NCI-H1048 (cell line): ENCODE data around the gene SENP1.

Source experiments
- DNase-seq: peaks from one replicate; lab custom pipeline; 2025; lab: John Stamatoyannopoulos, UW

SENP1 gene

DNA sequence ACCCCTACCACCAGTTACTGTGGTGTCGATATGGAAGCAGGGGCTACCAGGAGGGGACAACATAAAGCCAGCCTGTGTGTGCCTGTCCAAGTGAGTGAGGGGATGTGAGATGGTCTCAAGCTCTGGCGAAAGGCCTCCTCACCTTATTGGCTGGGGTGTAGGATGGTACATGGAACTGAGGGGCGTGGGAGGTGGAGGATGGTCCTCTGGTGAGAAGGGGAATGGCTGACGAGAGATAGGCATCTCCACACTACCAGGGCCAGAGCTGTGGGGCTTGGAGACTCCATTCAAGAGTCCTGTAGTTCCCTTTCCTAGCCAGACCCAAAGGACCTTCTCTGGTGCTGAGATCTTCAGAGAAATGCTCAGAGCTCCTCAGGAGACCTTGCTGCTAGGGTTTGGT, 69.1 kb downstream of the SENP1 start:
- no peak for DNase-seq

DNA sequence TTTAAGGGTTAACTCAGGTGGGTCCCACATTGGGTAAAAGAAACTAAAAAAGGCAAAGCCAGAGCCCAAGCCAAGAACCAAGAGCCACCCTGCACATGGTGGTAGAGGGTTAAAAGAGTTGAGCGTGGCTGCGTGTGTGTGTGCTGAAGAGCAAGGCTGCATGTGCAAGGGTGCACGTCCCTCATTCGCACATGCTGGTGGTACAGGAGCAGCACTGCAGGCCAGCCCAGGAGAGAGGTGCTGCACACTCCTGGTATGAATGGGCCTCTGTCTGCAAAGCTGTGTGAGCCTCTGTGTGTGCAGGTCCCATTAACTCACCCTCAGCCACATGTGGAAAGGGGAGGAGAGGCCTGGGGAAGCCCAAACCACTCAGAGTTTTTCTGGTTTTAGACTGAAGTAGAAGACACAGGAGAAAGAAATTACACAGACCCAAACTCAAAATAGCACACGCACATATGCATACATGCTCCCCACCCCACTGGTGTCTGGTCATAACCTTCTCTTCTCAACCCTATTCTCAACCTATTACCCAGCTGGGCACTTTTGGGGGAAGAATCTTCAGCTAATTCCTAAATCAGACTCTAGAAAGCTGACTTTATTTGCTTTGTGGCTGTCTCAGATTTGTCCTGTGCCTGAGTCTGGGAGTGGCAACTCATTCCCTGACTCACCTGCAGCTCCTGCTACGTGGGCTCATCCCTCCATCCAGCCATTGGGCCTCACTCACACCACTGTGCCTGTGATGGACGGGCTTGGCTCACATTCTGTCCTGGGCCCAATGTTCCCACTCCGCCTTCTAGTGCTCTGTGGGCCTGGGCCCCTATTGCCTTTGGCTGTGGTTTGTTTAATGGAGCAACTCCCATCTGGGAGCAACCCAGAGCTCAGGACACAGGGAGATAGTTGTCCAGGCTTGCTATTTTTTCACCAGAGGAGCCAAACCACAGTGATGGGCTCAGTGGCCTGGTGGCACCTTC, 70.8 kb downstream of the SENP1 start:
- no peak for DNase-seq

DNA sequence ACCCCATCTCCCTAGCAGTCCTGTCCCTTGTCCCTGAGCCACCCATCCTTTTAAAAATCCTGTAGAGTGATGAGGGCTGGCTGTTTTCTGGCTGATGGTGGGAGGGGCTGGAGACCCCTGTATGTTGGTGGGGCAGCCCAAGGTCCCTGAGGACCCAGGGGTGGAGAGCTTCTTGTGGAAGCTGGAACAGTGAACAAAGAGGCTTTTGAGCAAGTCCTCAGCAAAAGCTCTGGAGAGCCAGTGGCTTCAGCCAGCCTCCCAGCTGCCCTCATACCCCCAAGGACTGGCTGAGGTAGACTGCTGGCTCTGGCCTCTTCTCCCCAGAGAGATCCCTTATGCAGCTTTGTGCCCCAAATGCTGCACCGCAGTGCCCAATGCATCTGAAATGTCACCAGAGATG, 72.4 kb downstream of the SENP1 start:
- DNase-seq, result no peak

DNA sequence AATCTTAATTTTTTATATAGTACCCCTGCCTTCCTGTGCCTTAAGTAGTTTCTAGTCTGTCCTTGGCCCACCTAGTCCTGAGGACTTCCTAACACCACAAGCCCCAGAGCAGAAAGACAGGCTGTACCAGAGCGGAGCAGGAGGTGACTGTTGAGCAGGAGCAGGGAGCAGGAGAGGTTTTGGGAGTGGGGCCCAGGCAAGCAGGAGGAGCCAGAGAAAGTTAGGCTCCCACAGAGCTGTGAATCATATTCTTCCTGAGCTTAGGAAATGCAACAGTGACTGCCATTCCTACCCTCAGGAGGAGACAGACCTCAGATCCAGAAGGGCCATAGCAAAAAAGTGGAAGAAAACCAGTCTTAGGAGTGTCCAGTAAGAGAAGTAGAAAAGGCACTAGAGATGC, 73.3 kb downstream of the SENP1 start:
- no peak for DNase-seq

DNA sequence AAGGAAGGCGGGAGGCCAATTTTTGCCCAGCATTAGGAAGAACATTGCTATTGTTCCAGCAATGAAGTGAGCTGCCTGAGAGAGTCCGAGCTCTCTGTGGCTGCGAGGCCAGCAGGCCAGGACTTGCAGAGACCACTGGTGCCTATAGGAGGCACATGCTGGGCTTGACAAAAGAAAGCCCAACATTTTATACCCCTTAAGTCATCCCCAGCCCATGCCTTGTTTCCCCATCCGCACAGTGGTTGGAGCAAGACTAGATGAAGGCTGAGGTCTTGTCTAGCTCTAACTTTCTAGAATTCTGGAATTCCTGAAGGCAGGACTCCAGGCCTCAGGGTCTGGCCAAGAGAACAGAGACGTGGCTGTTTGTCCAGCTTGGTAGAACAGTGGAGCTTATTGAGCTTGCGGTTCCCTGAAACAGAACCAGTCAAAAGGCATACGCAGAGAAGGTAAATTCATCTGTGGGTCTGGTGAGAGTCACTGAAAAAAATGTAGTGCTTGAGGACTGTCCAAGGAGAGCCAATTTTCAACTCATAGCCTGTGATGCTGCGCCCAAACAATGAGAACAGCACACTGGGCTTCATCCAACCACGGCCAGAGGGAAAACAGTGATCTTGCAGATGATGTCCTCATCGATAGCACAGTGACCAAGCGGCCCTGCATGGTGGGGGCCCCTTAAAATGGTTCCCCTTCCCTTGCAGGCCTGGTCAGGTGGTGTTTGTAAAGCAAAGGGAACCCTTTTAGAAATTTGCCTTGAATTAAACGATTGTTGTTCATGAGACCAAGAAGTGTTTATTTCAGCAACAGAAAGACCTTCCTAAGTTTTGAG, 74.5 kb downstream of the SENP1 start:
- no peak for DNase-seq

DNA sequence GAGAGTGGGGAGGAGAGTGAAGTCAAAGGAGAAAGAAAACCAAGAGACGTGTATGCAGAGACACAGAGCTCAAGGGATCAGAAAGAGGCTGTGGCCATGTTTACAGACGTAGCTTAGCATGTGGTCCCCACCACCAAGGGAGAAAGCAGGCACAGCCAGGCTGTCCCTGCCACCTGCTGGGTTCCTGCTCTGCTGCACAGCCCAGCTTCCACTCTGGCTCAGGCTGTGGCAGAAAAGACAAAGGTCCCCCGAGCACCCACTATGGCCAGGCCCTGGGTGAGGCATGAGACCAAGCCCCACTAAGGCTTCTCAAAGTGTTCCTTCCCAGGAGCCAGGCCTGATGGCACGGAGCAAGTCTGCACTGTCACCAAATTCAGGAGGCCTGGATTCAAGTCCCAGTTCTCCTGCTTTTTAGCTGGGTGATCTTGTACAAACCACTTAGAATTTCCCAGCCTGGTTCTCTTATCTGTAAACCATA, 75.7 kb downstream of the SENP1 start:
- no peak for DNase-seq

DNA sequence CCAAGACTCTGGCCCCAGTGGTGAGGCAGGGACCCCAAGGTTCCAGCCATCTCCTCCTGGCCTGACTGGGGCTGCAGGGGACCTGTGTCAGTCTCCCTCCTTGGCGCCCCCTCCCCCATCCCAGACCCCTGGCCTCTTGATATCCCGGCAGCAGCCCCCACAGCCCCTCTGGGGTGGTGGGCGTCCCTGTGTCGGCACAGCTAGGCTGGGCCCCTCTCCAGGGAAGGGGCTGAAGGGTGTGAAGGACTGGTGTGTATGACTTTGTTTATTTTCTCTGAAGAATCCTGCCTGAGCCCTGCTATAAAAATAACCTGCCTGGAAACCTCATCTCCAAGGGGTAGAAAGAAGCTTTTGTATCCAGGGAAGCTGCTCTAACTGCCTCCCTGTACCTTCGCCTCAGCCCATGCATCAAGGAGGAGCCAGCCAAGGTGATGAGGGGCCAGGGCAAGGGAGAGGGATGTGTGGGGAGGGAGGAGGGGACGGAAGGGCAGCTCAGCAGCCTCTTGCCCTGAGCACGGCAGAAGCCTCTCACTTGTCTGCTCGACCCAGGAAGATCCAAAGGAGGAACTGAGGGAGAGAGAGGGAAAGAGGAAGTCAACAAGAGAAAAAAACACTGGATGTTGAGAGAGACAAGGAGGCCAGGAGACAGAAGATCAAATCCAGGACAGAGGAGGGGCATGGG, 76.2 kb downstream of the SENP1 start:
- no peak for DNase-seq

DNA sequence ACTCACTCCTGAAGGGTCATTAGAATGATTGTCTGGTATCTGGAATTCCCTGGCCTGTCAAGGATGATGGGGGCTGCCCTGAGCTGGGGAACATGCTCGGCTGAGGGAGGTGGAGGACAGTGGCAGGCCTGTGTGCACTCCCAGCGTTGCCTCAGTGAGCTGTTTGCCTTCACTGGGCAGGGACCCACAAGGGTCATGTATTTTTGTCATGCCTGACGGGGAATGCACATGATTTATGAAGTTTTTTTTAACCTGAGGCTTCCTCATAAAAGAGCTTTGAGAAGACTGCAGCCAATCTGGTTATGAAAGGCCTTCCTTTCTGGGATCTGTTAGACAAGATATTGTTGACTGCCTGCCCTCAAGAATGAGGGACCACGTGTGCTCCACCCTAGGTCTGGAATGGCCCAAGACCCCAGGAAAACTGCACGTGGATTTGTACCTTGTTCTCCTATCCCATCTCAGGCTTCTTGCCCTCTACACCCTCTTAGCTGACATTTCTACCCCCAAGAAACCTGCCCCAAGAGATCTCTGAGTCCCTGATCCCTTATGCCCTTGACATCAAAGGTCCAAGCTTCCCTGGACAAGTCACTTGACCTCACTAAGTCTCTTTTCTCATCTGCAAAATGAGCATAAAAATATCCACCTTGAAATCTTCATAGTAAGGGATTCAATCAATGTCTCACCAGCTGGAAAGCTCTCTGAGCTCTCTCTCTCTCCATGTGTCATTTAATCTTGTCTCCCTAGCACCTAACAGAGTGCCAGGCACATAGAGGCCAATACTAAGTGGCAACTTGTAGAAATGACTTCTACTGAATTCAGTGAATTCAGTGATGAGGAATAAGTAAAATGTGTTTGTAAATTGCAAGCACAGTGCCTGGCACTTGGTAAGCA, 77.1 kb downstream of the SENP1 start:
- no peak for DNase-seq

DNA sequence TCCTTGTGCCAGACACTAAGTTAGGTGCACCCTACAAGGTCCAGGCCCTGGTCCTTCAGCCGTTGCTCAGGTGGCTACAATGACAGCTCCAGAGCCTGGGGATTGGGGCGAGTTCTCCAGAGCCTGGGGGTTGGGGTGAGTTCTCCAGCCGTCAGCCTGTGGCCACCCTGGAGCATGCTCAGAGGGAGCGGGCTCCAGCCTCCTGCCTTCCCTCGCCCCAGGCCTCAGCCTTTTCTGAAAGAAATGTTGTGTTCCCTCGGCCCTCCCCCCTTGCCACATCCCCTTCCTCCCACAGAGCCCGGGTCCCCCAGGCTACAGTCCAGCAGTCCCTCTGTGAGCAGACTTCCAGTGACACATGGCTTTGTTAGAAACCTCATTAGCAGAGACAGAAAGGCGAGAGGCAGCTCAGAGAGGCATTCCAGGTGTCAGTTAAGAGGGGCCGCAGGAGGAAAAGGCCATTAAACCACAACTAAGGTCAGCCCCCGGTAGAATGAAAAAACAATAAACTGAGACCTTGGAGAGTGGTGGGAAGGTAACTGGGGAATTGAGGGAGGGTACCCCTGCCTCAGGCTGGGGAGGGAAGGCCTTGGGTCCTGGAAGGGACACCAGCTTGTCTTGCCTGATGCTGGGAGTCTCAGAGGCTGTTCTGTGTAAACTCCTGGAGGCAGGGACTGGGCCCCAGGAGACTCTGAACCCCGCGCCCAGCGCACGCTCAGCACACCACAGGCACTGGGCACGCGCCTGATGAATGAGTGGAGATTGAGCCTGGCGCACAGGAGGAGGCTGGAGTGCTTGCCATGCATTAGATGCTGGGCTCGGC, 78.5 kb downstream of the SENP1 start:
- DNase-seq, result no peak

DNA sequence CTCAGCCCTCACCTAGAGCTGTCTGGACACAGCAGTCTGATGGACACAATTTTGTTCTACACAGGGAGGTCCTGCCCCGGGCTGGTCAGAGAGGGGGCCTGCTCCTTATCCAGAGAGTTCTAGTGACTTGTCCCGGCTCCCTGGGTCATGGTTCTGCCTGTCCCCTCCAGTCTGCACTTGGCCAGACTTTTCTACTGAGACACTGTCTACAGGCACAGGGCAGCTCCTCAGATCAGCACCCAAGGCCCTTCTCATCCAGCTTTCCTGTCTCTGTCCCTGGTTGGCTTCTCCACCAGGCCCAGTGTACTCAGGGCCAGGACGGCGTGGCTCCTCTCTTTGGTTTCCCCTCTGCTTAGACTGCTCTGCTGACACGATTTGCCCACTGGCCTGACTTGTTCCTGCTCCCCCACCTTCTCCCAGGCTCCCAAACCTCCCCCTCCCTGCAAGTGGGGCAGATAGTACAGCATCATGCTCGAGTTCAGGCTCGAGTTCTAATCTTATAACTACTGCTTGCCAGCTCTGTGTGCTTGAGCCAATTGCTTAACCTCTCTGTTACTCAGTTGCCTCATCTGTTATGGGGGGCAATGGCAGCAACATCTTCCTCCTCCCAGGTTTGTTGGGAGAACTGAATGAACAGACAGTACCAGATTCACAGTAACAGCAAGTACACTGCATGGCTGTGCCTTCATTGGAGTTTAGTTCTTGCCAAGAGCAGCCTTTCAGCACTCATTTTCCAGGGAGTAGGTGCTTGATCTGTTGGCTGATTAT, 79.6 kb downstream of the SENP1 start:
- DNase-seq, result no peak

DNA sequence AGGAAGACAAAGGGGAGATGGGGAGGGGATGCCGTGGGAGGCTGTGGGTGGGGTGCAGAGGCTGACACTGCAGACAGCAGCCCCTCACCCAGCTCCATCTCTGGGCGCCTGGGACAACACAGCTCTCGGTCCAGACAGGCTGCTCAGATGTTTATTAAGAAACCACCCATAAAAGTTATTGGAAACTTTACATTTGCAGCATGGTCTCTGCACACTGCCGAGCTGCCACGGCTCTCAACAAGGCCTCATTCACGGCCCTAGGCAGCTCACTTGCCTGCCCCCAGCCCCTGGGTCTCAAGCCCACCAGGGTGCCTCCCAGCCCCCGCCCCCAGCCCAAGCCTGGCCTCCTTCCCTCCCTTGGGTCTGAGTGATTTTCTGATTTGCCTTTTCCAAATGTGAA, 80.6 kb downstream of the SENP1 start:
- DNase-seq, result no peak

DNA sequence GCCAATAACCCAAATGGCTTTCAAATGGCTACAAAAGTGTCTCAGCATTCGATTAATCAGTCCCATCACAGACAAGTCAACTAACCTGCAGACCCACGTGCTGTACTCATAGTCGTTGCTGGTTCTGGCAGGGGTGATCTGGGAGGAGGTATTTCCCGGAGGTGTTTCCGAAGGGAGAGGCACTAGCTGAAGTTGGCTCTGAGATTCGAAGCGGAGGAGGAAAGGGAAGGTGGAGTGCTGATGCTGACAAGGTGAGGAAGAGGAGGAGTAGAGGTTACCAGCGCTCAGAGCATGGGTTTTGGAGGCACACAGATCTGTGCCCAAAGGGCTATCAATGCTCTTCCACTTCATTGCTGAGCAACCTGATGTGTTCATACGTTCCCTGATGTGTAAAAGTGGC, 81.1 kb downstream of the SENP1 start:
- DNase-seq, result no peak

DNA sequence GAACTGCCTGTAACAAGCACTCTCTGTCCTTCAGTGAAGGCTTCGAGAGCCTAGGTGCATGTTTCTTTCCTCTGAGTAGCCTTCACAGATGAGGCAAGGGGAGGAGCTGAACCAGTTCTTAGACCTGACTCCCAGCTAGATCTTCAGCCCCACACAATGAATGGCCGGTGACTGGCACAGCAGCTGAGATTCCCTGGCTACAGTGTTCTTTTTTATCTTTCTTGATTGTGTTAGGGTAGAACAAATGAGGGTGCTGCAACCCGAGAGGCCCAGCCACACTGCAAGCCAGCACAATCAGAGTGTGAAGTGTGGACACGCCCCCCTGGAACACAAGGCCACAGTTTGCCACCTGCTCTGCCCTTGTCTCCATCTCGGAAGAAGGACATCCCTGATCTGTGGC, 82.5 kb downstream of the SENP1 start:
- no peak for DNase-seq

DNA sequence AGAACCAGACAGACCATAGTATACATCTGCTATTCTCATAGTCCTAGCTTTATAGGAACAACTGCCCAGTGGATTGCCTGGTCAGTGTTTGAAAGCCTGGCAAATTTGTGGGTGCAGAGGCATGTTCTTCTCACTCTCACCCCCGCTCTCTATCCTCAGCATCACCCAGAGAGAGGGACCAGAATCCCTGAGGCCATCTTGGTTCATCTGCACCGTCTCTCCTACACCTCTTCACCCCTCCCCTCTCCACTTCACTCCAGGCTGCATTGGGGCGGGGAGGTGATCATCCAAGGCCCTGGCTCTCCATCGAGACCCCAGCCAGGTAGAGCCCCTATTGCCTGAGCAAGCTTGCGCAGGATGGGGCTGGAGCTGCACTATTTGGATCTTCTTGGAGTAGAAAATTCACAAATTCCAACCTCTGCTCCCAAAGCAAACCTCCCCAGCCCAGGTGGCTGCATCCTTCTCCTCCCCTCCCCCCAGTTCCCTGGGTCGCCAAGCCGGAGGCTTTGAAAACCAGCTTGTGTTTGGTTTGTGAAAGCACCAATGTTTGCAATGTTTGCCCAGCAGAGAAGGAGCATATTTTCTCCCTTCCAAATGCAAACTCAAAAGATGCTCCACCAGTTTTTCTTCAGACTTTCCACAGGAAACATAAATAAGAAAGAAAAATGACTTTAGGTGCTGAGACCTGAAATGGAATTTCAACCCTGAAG, 83.0 kb downstream of the SENP1 start:
- DNase-seq, result no peak

DNA sequence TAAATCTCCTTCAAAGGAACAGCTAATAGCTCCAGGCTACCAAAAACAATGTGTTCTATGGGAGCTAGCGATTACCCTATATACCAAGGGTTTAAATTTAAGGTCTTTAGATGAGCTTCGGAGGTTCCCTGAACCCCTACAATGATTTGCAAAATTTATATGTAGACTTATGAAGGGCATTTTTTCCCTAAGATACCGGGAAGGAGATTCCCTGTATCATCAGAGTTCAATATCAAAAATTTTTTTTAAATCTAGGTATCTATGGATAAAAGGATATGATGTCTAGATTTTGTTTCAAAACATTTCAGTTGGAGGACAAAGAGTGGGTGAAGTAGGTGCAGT, 83.7 kb downstream of the SENP1 start:
- no peak for DNase-seq

DNA sequence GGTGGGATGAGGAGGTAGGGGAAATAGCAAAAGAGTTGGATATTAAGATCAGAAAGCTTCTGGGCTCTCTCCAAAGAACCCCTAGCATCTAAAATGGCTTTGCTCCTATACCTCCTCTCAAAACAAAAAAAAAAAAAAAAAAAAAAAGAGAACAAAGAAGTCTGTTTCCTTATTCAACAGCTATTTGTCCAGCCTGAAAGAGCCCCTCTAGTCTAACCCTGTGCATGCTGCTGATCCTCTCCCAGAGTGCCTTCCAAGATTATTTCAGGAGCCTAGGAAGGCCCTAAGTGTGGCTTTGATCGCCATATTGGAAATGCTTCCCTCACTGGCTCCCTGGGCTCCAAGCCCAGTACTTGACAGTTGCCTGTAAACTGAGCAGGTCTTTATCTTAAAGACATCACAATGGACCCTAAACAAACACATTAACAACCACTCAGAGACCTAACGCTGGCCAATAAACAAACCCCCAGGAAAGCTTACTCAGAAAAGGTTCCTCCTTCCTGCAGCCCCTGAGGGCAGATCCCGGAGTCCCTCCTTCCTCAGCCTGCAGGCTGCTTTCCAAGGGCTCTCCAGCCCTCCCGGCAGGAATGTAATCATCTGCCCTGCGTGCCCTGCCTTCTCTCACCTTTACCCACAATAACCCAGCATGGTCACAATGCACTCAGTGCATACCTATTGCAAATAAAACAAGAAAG, 84.2 kb downstream of the SENP1 start:
- no peak for DNase-seq

DNA sequence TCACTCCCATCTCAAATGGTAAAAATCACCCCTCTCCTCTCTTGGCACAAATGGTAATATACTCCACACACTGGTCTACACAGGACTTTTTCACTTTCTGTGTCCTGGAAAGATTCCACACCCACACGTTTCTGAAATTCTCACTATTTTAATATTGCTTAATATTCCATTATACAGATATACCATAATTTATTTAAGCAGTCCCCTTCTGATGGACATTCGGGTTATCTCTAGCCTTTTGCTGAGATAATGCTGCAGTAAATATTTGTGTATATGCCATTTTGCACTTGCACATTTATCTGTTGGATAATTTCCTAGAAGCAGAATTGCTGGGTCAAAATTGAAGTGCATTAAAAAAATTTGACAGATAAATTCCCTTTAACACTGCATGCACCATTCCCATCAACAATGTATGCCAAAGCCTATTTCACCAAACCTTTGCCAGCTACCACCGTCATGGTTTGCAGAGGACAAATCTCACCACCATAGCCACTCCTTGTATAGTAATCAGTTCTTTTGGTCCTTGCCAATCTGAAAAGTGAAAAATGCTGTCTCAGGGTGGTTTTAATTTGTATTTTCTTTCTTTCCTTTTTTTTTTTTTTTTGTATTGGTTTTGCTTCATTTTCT, 86.1 kb downstream of the SENP1 start:
- no peak for DNase-seq

DNA sequence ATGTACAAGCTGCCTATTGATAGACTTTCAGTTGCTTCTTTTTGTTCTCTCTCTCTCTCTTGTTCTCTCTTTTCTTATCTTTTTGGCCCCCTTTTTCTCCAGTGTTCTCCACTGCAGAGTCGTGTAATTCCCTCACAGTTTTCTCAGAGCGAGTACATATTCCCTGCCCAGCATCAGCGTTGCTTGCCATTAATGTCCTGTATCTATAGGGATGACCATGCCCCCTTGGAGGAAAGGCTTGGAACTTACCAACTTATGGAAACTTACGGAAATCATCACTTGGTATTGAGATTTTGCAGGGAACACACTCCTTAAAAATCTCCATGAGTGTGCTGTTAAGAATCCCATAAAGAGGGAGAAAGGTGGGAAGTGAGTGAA, 87.3 kb downstream of the SENP1 start:
- no peak for DNase-seq
